PC-3 (cell line): ENCODE results near the gene LMTK2.

Experiments
- EZH2phosphoT487 ChIP-seq: fragments of 300-600 bp; sonication (generic); IDR thresholded peaks from 2 replicates; pipeline ENCODE4 v1.6.1; 2018; ENCODE audit warnings: mild to moderate bottlenecking, antibody characterized with exemption, low read length, borderline replicate concordance
- TF ChIP-seq, protein P1 (sequence below): fragments of 300-600 bp; sonication (generic); conservative IDR thresholded peaks from 2 replicates; pipeline ENCODE4 v1.5.1; 2017; ENCODE audit warnings: antibody characterized with exemption, low read depth, mild to moderate bottlenecking, low read length

DNA sequence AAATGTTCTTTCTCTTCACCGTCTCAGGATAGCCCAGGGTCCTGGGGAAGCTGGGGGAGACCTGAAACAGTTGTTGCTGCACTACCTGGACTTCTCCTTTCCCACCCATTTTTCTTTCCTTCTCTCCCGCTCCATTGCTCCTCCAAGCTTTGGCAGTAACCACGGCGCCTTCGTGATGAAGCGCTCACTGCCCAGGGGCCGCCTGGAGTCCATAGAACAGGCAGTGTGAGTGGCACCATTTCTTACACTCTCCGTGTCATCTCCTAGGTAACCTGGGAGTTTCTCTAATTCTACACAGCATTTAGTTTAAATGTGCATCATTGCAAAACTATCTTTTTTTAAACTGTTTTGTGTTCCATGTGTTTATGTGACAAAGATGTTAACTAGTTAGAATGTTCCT lies 64.3 kb downstream of the LMTK2 start:
- TF ChIP-seq, protein P1, sequence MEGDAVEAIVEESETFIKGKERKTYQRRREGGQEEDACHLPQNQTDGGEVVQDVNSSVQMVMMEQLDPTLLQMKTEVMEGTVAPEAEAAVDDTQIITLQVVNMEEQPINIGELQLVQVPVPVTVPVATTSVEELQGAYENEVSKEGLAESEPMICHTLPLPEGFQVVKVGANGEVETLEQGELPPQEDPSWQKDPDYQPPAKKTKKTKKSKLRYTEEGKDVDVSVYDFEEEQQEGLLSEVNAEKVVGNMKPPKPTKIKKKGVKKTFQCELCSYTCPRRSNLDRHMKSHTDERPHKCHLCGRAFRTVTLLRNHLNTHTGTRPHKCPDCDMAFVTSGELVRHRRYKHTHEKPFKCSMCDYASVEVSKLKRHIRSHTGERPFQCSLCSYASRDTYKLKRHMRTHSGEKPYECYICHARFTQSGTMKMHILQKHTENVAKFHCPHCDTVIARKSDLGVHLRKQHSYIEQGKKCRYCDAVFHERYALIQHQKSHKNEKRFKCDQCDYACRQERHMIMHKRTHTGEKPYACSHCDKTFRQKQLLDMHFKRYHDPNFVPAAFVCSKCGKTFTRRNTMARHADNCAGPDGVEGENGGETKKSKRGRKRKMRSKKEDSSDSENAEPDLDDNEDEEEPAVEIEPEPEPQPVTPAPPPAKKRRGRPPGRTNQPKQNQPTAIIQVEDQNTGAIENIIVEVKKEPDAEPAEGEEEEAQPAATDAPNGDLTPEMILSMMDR = no peak
- no peak for TF ChIP-seq EZH2phosphoT487
